HL-60 (cell line): ENCODE measurements around the gene DCTN2.
"Not testable (repeated sequence)": the region's sequence is repeated elsewhere in the genome, so short reads cannot be mapped to it uniquely, and the experiment has no call there.

Experiments
- GABPA ChIP-seq: IDR thresholded peaks from 2 replicates; pipeline ENCODE4 v1.6.1; 2012; ENCODE audit warnings: low read depth
- POLR2AphosphoS5 ChIP-seq: IDR thresholded peaks from 2 replicates; pipeline ENCODE4 v1.6.1; 2012; ENCODE audit warnings: low read depth

- TF ChIP-seq POLR2AphosphoS5, GABPA: not testable (repeated sequence)
Measured at GRCh38 chr12:57570438-57570837, 23.4 kb upstream of the DCTN2 start.
